NB4 (cell line): Measurements from ENCODE around the gene RPS6KA3.

Experiments used
- CTCF ChIP-seq: IDR thresholded peaks from one replicate; pipeline ENCODE4 v1.5.1; 2012; ENCODE audit warnings: low read depth, low read length
- MAX ChIP-seq: IDR thresholded peaks from 2 replicates; pipeline ENCODE4 v1.6.1; 2011; ENCODE audit warnings: low read depth, low read length
- POLR2A ChIP-seq: IDR thresholded peaks from 2 replicates; pipeline ENCODE4 v1.6.1; 2011; ENCODE audit warnings: mild to moderate bottlenecking; ENCODE audit not compliant: insufficient read length; ENCODE audit errors: extremely low read depth

- no peak for TF ChIP-seq CTCF
- no peak for TF ChIP-seq MAX
- no peak for TF ChIP-seq POLR2A
Observed at GRCh38 chrX:20233336-20233735, 33.4 kb downstream of the RPS6KA3 start.
